Measurements from ENCODE around the gene LZTFL1. TPM values are rescaled to one million over a fixed set of nuclear protein-coding genes. Genes with fewer than 3 reads are reported as not detected.
A peak's percentile ranks its signal among the peaks of the same experiment; 100 is the strongest.

The LZTFL1 gene
- total and polyA plus RNA-seq, 2 experiments from 2014 or later = 6.3 to 13.9 TPM

- no peaks in the 10 kb centered on the region for H3F3A ChIP-seq (replicated peaks; ENCODE audit: low read depth)
- peak overlapping the region; percentile 98 for H2AFZ ChIP-seq
- H3K36me3 Mint-ChIP-seq (ENCODE audit: low read depth) = no peaks in the 10 kb centered on the region
- no peak for ATAC-seq
- no peaks in the 10 kb centered on the region for H3K79me2 ChIP-seq (replicated peaks; ENCODE audit: insufficient read depth)
- H3K4me3 ChIP-seq = peak overlapping the region; percentile 74
- no peaks in the 10 kb centered on the region for H3K9me2 ChIP-seq (ENCODE audit: insufficient read depth)
- no peaks in the 10 kb centered on the region for H3K36me3 ChIP-seq (ENCODE audit: insufficient read depth)
- H3K27me3 Mint-ChIP-seq (ENCODE audit: insufficient read depth, low read depth, poor library complexity) = peaks cover 44% of the 10 kb centered on the region
- peak overlapping the region; percentile 65 for H3K4me3 Mint-ChIP-seq
- H3K4me1 Mint-ChIP-seq = peaks cover 7% of the 10 kb centered on the region
- no peaks in the 10 kb centered on the region for H4K20me1 ChIP-seq (replicated peaks; ENCODE audit: insufficient read depth)
- no peak overlapping the region for H3K27ac ChIP-seq (ENCODE audit: low read depth)
- H3K27me3 ChIP-seq (ENCODE audit: insufficient read depth) = peaks cover 59% of the 10 kb centered on the region
- no peaks in the 10 kb centered on the region for H3K9me3 Mint-ChIP-seq
- no peak overlapping the region for H3K27ac Mint-ChIP-seq
- no peak for DNase-seq (ENCODE audit: low spot score)
- peak overlapping the region; percentile 89 for H3K4me2 ChIP-seq
- TF ChIP-seq EZH2 (IDR thresholded peaks at IDR 0.05; ENCODE audit: low read depth, unreplicated experiment) (peak; percentile 24), ZNF462 (CRISPR knock-in tag; IDR thresholded peaks at IDR 0.05) (no peak), ZNF114 (CRISPR knock-in tag; IDR thresholded peaks at IDR 0.05) (no peak)
- H3K4me1 ChIP-seq (ENCODE audit: insufficient read depth) = peaks cover 4% of the 10 kb centered on the region; the same call in 1 of the 2 replicates
These were observed 44.8 kb downstream of the LZTFL1 start for GRCh38 chr3:45796902-45797637.

Measured in GM23338 (cell line).